Lower lobe of right lung (tissue), 2 donors: ENCODE results near the gene SMAD6. TPM values are rescaled to one million over a fixed set of nuclear protein-coding genes. Genes with fewer than 3 reads are reported as not detected.

Experiments used
- ATAC-seq, 2 donors: fragments of 200-7000 bp; cut with Tn5 transposase; one replicate each; pipeline ENCODE4 v1.9.1; 2020 to 2022; ENCODE audit warnings: mild to moderate bottlenecking in 2 of 2, moderate library complexity in 2 of 2
- DNase-seq: peaks from one replicate; pipeline ENCODE4 v3.0.0-alpha.2; 2020
- H3K27ac ChIP-seq: fragments of 200-600 bp; one replicate; pipeline ENCODE4 v1.8.0; 2022
- H3K27me3 ChIP-seq: fragments of 200-600 bp; one replicate; pipeline ENCODE4 v1.8.0; 2022; ENCODE audit warnings: low read depth
- H3K36me3 ChIP-seq: fragments of 200-600 bp; one replicate; pipeline ENCODE4 v1.8.0; 2022; ENCODE audit warnings: mild to moderate bottlenecking
- H3K4me1 ChIP-seq: fragments of 200-600 bp; one replicate; pipeline ENCODE4 v1.8.0; 2022
- H3K4me3 ChIP-seq: fragments of 200-600 bp; one replicate; pipeline ENCODE4 v1.8.0; 2022; ENCODE audit warnings: mild to moderate bottlenecking
- H3K9me3 ChIP-seq: fragments of 200-600 bp; one replicate; pipeline ENCODE4 v1.8.0; 2022
- intact Hi-C: fragments of 100-400 bp; cut with DNase I; formaldehyde crosslinking; loops from one replicate; pipeline ENCODE4 v1.11.0; 2022
- total RNA-seq: library from RNA; stranded (reverse); fragmentation: NEBNext Ultra II Directional; extraction: Animal tissue kit (Norgen Biotek cat#: 25700); gene quantifications from one replicate; pipeline ENCODE4 v1.2.1, GENCODE V29; 2021
- TF ChIP-seq, protein P1 (sequence below): fragments of 200-600 bp; IDR thresholded peaks from one replicate; pipeline ENCODE4 v1.8.0; 2022; ENCODE audit warnings: antibody characterized with exemption, mild to moderate bottlenecking
- donor health status: DM: no; HTN: yes; CAD: no; lungs with severe emphysema.

SMAD6 gene
- total RNA-seq, 1 donor from 2014 or later = 159 TPM

- H3K36me3 ChIP-seq = no peaks in the 10 kb centered on the region
- intact Hi-C loops = no loop called here
- H3K27ac ChIP-seq = peak overlapping the region; percentile 87
- ATAC-seq (no peak), DNase-seq (no peak)
- TF ChIP-seq, protein P1, sequence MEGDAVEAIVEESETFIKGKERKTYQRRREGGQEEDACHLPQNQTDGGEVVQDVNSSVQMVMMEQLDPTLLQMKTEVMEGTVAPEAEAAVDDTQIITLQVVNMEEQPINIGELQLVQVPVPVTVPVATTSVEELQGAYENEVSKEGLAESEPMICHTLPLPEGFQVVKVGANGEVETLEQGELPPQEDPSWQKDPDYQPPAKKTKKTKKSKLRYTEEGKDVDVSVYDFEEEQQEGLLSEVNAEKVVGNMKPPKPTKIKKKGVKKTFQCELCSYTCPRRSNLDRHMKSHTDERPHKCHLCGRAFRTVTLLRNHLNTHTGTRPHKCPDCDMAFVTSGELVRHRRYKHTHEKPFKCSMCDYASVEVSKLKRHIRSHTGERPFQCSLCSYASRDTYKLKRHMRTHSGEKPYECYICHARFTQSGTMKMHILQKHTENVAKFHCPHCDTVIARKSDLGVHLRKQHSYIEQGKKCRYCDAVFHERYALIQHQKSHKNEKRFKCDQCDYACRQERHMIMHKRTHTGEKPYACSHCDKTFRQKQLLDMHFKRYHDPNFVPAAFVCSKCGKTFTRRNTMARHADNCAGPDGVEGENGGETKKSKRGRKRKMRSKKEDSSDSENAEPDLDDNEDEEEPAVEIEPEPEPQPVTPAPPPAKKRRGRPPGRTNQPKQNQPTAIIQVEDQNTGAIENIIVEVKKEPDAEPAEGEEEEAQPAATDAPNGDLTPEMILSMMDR = no peak
- H3K27me3 ChIP-seq = no peaks in the 10 kb centered on the region
- no peaks in the 10 kb centered on the region for H3K9me3 ChIP-seq
- H3K4me3 ChIP-seq = no peak overlapping the region
- peaks cover 94% of the 10 kb centered on the region for H3K4me1 ChIP-seq
These were observed 64.5 kb downstream of the SMAD6 start for GRCh38 chr15:66766282-66767230.

DNA sequence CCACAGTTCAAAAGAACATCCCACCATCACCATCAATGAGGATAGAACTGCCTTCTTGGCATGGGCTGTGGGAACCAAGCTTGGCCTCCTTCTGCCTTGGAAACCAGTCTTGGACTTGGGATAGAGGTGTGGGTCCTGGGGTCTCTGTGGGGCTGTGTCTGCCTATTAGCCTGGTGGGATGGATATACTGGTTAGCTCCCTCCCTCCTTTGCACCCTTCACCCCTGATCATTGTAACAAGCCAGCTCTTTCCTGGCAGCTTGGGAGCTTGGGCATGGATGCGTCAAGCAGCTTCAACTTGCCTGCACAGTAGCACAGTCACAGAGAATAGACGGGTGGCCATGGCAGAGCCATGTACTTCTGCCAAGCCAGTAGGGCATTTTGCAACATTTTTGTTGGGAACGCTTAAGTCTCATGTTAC is 65.2 kb downstream of the SMAD6 start:
- intact Hi-C loops = no loop called here
- no peak overlapping the region for H3K4me3 ChIP-seq
- no peak for ATAC-seq
- no peaks in the 10 kb centered on the region for H3K36me3 ChIP-seq
- H3K27ac ChIP-seq = no peak overlapping the region
- H3K27me3 ChIP-seq = no peaks in the 10 kb centered on the region
- TF ChIP-seq, protein P1 = no peak
- DNase-seq = no peak
- H3K9me3 ChIP-seq = no peaks in the 10 kb centered on the region
- peaks cover 87% of the 10 kb centered on the region for H3K4me1 ChIP-seq

DNA sequence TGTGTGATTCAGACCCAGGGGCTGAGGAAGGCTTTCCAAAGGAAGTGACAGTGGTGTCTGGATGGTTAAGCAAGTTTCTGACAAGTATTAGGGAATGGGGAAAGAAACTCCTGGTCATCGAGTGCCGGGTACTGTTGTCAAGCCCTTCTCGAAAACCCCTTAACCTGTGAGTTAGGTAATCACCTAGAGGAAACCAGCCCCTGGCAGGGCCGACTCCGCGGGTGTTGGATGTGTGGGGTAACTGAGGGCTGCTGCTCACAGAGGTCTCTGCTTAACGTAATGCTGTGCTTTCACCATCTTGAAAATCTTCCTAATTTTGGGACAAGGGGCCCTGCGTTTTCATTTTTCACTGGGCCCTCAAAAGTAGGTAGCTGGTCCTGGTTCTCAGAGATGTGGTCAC is 67.0 kb downstream of the SMAD6 start:
- intact Hi-C loops = no loop called here
- Histone ChIP-seq H3K27me3 (no peaks in the 10 kb centered on the region), H3K4me1 (peaks cover 87% of the 10 kb centered on the region), H3K27ac (peak overlapping the region; percentile 2), H3K4me3 (no peak overlapping the region), H3K9me3 (no peaks in the 10 kb centered on the region), H3K36me3 (no peaks in the 10 kb centered on the region)
- DNase-seq = peak; percentile 65
- TF ChIP-seq, protein P1 = no peak
- peak; percentile 42 to 67 for ATAC-seq

- Histone ChIP-seq H3K4me3 (no peak overlapping the region), H3K9me3 (no peaks in the 10 kb centered on the region), H3K4me1 (peaks cover 81% of the 10 kb centered on the region), H3K27ac (no peak overlapping the region), H3K27me3 (no peaks in the 10 kb centered on the region), H3K36me3 (no peaks in the 10 kb centered on the region)
- DNase-seq (no peak), ATAC-seq (no peak)
- intact Hi-C loops = loop anchor here (10.0 kb wide), 1 partner anchor 166 kb away; no protein-coding TSS in a partner anchor
- TF ChIP-seq, protein P1 = no peak
These were observed 68.7 kb downstream of the SMAD6 start for GRCh38 chr15:66770518-66771350.

- H3K4me1 ChIP-seq = peaks cover 75% of the 10 kb centered on the region
- H3K27me3 ChIP-seq = no peaks in the 10 kb centered on the region
- TF ChIP-seq, protein P1 = no peak
- ATAC-seq (no peak), DNase-seq (no peak)
- no peaks in the 10 kb centered on the region for H3K9me3 ChIP-seq
- no peak overlapping the region for H3K4me3 ChIP-seq
- intact Hi-C loops = loop anchor here (10.0 kb wide), 1 partner anchor 166 kb away; no protein-coding TSS in a partner anchor
- no peak overlapping the region for H3K27ac ChIP-seq
- H3K36me3 ChIP-seq = no peaks in the 10 kb centered on the region
These were observed 69.3 kb downstream of the SMAD6 start for GRCh38 chr15:66771351-66771650.
